ENCODE measurements around the gene ZNF213.

Gene ZNF213

GRCh38 chr16:3118204-3118790 lies 16.5 kb upstream of the ZNF213 start:
- no peak for TF ChIP-seq CTCF (conservative IDR thresholded peaks at IDR 0.05; ENCODE audit: low read length)
- no peak for DNase-seq (ENCODE audit: low read depth)
- no peak overlapping the region for H3K4me3 ChIP-seq (ENCODE audit: low read length)

GRCh38 chr16:3118846-3119245 lies 16.0 kb upstream of the ZNF213 start:
- DNase-seq (ENCODE audit: low read depth) = no peak
- no peak overlapping the region for H3K4me3 ChIP-seq (ENCODE audit: low read length)
- TF ChIP-seq CTCF (conservative IDR thresholded peaks at IDR 0.05; ENCODE audit: low read length) = no peak

GRCh38 chr16:3119286-3119685 lies 15.5 kb upstream of the ZNF213 start:
- TF ChIP-seq CTCF (conservative IDR thresholded peaks at IDR 0.05; ENCODE audit: low read length) = no peak
- DNase-seq (ENCODE audit: low read depth) = no peak
- no peak overlapping the region for H3K4me3 ChIP-seq (ENCODE audit: low read length)

- TF ChIP-seq CTCF (conservative IDR thresholded peaks at IDR 0.05; ENCODE audit: low read length) = no peak
- DNase-seq (ENCODE audit: low read depth) = no peak
- no peak overlapping the region for H3K4me3 ChIP-seq (ENCODE audit: low read length)
Observed at GRCh38 chr16:3119701-3120408, 15.0 kb upstream of the ZNF213 start.

GRCh38 chr16:3120435-3120834 lies 14.4 kb upstream of the ZNF213 start:
- DNase-seq (ENCODE audit: low read depth) = no peak
- no peak for TF ChIP-seq CTCF (conservative IDR thresholded peaks at IDR 0.05; ENCODE audit: low read length)
- H3K4me3 ChIP-seq (ENCODE audit: low read length) = no peak overlapping the region

GRCh38 chr16:3121851-3122467 lies 12.9 kb upstream of the ZNF213 start:
- TF ChIP-seq CTCF (conservative IDR thresholded peaks at IDR 0.05; ENCODE audit: low read length) = no peak

More at GRCh38 chr16:3121851-3122467, 12.9 kb upstream of the ZNF213 start:
- DNase-seq (ENCODE audit: low read depth) = no peak
- no peak overlapping the region for H3K4me3 ChIP-seq (ENCODE audit: low read length)
